SH-SY5Y (cell line): ENCODE data around the gene ALDH3A2.

ENCODE experiments used
- GATA2 ChIP-seq: IDR thresholded peaks from 2 replicates; pipeline ENCODE4 v1.6.1; 2011; ENCODE audit warnings: mild to moderate bottlenecking, low read depth, low read length
- GATA3 ChIP-seq: IDR thresholded peaks from 2 replicates; pipeline ENCODE4 v1.6.1; 2011; ENCODE audit warnings: low read depth, mild to moderate bottlenecking, low read length, moderate library complexity

DNA sequence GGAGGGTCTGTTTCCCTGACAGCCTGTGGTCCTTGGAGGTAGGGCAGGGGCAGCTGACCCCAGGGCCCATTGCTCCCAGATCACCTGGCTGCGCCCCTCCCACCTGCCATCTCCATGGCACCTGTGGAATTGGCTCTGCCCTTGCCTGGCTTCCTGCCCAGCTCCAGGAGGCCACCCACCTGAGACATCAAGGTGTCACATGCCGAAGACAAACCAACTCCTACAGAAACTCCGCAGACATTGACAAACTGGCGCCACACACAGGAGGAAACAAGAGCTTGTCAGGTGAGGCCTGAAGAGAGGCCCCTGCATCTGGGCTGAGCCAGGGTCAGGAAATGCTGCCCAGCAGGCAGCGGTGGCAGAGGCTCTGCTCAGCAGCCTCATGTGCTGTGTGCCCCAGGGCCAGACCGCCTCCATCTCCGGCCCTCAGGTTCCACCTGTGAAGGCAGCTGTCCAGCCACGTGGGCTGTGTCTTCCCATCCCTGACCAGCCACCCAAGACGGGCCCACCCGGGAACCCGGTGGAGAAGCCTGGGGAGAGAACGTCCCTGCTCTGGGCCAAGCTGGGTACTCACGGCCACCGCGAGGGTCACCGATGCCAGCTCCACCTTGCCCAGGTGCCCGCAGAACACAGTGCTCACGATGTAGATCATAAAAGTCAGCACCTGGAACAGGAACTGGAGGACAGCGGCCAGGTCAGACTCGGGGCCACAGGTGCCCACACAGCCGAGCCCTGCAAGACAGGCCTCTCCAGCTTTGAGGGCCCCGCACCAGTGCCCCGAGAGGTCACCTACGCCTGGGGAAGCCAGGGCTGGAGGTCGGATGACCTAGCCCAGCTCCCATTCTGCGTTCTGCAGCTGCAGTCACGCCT lies 66.2 kb downstream of the ALDH3A2 start:
- TF ChIP-seq GATA2 (no peak), GATA3 (no peak)
